WI38 (cell line): ENCODE data around the gene OR2T27.

Experiments used
- H3K4me3 ChIP-seq: 2 replicates; pipeline ENCODE4 v1.5.1; 2011; ENCODE audit warnings: low read depth, mild to moderate bottlenecking, control low read depth, low read length
- CTCF ChIP-seq: IDR thresholded peaks from 2 replicates; pipeline ENCODE4 v1.5.1; 2012; ENCODE audit warnings: low read depth, mild to moderate bottlenecking, control low read depth, low read length

Gene OR2T27

GRCh38 chr1:248625166-248625565, 30.2 kb downstream of the OR2T27 start:
- TF ChIP-seq CTCF: no peak
- no peak overlapping the region for H3K4me3 ChIP-seq

- H3K4me3 ChIP-seq: no peak overlapping the region
- no peak for TF ChIP-seq CTCF
Measured at GRCh38 chr1:248622570-248623001, 32.7 kb downstream of the OR2T27 start.

- no peak overlapping the region for H3K4me3 ChIP-seq
- TF ChIP-seq CTCF: no peak
Measured at GRCh38 chr1:248621770-248622169, 33.6 kb downstream of the OR2T27 start.

GRCh38 chr1:248618878-248619277, 36.5 kb downstream of the OR2T27 start:
- no peak overlapping the region for H3K4me3 ChIP-seq
- peak; percentile 48 for TF ChIP-seq CTCF

GRCh38 chr1:248618119-248618518, 37.2 kb downstream of the OR2T27 start:
- no peak overlapping the region for H3K4me3 ChIP-seq
- no peak for TF ChIP-seq CTCF

GRCh38 chr1:248613742-248614141, 41.6 kb downstream of the OR2T27 start:
- H3K4me3 ChIP-seq: no peak overlapping the region
- no peak for TF ChIP-seq CTCF

- no peak for TF ChIP-seq CTCF
Measured at GRCh38 chr1:248611883-248612414, 43.4 kb downstream of the OR2T27 start.

More at GRCh38 chr1:248611883-248612414, 43.4 kb downstream of the OR2T27 start:
- no peak overlapping the region for H3K4me3 ChIP-seq
